ENCODE data around the gene APOL5.
A peak's percentile ranks its signal among the peaks of the same experiment; 100 is the strongest.

APOL5 gene

DNA sequence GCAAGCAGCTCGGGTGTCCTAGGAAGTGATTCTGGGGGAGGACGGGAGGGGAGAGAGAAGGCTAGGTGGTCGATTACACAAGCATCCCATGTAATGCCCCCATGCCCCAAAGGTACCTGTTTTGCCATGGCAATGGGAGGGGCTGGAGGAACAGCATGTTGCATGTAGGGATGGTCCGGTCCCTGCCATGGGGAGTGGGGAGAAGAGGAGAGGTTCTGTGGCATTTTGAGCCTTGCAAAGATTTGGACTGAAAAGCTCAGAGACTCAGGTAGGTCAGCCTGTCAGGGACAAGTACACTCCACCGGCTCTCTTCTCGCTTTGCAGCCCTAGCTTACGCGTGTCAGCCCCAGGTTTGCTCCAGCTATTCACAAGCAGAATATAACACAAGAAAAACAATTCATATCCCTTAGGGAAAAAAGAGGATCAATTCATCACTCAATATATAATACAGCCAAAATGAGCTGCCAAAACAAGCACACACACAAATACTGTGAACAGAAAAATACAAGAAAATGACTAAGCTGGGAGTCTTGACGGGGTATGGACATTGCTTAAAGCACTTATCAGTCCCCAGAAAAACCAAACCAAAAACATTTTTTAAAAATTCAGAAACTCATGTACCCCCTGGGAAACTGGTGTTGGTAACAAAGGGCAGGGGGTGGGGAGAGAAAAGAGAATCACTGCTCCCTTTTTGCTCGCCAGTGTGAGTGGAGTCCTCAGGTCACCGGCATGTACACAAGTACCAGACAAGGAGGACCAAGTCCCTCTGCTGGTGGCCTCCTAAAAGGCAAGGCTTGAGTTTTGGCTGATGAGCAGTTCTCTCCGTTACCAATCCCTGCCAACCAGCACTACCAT lies 21.6 kb downstream of the APOL5 start:
- Mint-ChIP-seq H3K27ac (no peak overlapping the region), H3K4me1 (peaks cover 2% of the 10 kb centered on the region), H3K36me3 (no peaks in the 10 kb centered on the region), H3K4me3 (no peak overlapping the region), H3K9me3 (no peaks in the 10 kb centered on the region), H3K27me3 (peaks cover 32% of the 10 kb centered on the region)
- ATAC-seq (ENCODE audit: low read depth) = no peak
- DNase-seq (ENCODE audit: low spot score in 2 of 2) = no peak

DNA sequence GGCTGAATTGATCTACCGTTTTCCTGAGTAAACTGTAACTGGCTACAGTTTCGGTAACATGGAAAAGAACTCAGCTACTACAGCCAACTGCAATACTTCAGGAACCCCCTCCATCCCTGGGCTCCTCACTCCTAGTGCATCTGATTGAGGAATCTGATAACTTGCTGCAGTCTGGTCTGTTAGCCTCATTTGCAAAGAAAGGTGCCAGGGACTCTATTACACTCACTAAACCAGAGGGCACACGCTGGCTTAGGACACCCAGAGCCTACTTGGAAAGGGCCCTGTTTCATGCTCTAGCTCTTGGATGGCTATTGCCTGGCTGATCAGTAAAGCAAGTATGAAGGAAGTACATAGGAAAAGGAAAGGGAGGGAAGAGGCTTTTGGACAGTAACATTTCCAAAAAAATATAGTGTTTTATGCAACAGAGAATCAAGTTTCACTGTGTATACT lies 22.3 kb downstream of the APOL5 start:
- Mint-ChIP-seq H3K27me3 (peaks cover 36% of the 10 kb centered on the region), H3K36me3 (no peaks in the 10 kb centered on the region), H3K27ac (no peak overlapping the region), H3K9me3 (no peaks in the 10 kb centered on the region), H3K4me1 (peaks cover 7% of the 10 kb centered on the region), H3K4me3 (no peak overlapping the region)
- DNase-seq (ENCODE audit: low spot score in 2 of 2) (no peak), ATAC-seq (ENCODE audit: low read depth) (no peak)

DNA sequence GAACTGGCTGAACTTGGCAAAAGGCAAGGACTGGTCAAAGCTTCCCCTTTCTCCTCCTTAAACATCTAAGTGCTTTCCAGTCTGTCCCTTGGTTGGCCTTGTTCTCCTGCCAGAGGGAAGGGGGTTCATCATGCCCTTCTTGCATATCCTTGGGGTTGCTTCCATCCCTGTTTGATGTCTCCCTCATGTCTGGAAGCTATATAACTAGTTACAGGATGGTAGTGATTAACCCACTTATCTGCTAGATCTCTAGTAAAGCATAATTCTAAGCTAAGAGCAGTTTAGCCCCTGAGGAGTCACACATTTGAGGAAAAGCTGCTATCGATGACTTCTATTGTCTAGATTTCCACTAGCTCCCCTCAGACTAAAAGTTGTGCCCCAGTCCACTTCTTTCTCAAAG lies 22.9 kb downstream of the APOL5 start:
- Mint-ChIP-seq H3K27me3 (peaks cover 38% of the 10 kb centered on the region), H3K9me3 (no peaks in the 10 kb centered on the region), H3K27ac (no peak overlapping the region), H3K4me3 (no peak overlapping the region), H3K36me3 (no peaks in the 10 kb centered on the region), H3K4me1 (peaks cover 8% of the 10 kb centered on the region)
- no peak for DNase-seq (ENCODE audit: low spot score in 2 of 2)
- ATAC-seq (ENCODE audit: low read depth) = no peak

DNA sequence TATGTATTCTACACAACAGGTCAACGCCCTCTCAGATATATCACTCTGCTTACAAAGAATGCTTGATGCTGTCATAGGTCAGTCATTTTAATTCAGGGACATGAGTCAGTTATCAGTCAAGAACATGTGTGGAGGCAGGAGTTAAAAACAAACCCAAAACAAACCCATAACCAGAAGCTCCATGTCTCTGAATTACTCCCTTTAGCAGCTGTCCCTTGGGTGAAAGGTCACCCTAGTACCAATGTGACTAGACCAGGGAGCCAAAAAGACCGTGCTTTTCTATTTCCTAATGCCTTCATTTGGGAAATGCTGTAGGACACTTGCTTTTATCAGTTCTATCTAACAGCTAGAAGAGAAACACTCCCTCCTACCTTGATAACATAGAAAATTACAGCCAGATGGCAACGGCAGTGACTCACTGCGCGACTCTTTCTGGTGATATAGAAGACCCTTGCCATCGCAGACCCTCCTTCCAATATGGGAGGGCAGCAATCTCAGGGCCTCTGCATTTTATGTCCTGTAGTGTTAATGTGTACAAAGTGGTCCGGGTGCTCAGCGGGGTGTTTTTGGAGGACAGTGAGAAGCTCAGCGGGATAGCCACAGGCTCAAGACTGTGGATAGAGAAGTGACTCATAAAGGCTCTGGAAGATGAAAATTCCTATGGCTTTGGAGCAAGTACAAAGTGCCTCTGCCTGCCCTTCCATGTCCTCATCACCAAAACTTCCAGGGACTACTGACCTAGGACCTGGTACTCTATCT lies 24.8 kb downstream of the APOL5 start:
- H3K9me3 Mint-ChIP-seq = no peaks in the 10 kb centered on the region

DNA sequence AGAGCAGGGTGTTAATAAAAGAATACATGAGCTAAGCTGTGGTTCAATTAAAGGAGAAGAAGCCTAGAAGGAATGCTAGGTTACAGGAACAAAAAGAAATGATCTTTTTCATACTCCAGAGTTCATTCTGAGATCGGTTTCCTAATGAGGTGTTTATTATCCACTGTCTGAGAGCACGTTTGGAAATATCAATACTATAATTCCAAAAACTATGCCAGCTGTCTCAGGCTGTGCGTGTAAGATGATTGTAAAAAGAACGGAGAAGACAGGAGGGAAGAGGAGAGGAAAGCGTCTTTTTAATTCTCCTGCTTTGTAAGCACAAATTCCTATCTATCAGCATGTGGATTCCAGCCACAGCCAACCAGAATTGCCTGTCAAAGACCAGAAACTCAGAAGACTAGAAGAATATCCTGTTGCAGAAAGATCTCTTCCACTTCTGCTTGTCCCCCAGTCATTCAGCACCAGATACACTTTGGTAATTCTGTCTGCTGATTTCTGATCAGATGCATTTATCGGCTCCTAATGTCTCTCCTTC lies 25.7 kb downstream of the APOL5 start:
- no peak for DNase-seq (ENCODE audit: low spot score in 2 of 2)
- Mint-ChIP-seq H3K4me3 (no peak overlapping the region), H3K9me3 (no peaks in the 10 kb centered on the region), H3K27ac (no peak overlapping the region), H3K4me1 (peaks cover 8% of the 10 kb centered on the region), H3K27me3 (peaks cover 32% of the 10 kb centered on the region), H3K36me3 (no peaks in the 10 kb centered on the region)
- ATAC-seq (ENCODE audit: low read depth) = no peak

More for the DNA sequence above, 24.8 kb downstream of the APOL5 start:
- no peak for DNase-seq (ENCODE audit: low spot score in 2 of 2)
- H3K4me3 Mint-ChIP-seq = no peak overlapping the region
- no peak overlapping the region for H3K27ac Mint-ChIP-seq
- peaks cover 38% of the 10 kb centered on the region for H3K27me3 Mint-ChIP-seq
- peaks cover 8% of the 10 kb centered on the region for H3K4me1 Mint-ChIP-seq
- no peak for ATAC-seq (ENCODE audit: low read depth)
- H3K36me3 Mint-ChIP-seq = no peaks in the 10 kb centered on the region

DNA sequence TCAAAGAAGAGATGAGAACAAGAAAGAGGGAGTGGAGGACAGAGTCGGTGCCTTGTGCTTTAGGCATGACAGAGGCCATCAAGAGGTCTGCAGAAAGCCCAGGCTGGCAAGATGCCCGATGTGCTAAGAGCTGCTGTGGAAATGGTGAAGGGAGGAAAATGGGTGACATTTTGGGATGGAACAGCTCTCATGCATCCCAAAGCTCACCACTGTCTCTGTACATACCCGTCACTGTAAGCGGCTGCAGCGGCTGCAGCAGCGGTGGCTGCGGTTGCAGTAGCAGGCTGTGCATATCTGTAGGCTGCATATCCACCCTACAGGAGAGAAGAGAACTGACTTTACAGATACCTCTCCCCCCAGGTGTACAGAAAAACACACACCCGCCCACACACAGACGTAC lies 28.6 kb downstream of the APOL5 start:
- H3K27me3 Mint-ChIP-seq = peaks cover 33% of the 10 kb centered on the region
- no peak overlapping the region for H3K27ac Mint-ChIP-seq
- H3K4me1 Mint-ChIP-seq = peaks cover 20% of the 10 kb centered on the region
- DNase-seq (ENCODE audit: low spot score in 2 of 2) (no peak), ATAC-seq (ENCODE audit: low read depth) (no peak)
- H3K9me3 Mint-ChIP-seq = peaks cover 2% of the 10 kb centered on the region
- H3K4me3 Mint-ChIP-seq = no peak overlapping the region
- H3K36me3 Mint-ChIP-seq = no peaks in the 10 kb centered on the region

DNA sequence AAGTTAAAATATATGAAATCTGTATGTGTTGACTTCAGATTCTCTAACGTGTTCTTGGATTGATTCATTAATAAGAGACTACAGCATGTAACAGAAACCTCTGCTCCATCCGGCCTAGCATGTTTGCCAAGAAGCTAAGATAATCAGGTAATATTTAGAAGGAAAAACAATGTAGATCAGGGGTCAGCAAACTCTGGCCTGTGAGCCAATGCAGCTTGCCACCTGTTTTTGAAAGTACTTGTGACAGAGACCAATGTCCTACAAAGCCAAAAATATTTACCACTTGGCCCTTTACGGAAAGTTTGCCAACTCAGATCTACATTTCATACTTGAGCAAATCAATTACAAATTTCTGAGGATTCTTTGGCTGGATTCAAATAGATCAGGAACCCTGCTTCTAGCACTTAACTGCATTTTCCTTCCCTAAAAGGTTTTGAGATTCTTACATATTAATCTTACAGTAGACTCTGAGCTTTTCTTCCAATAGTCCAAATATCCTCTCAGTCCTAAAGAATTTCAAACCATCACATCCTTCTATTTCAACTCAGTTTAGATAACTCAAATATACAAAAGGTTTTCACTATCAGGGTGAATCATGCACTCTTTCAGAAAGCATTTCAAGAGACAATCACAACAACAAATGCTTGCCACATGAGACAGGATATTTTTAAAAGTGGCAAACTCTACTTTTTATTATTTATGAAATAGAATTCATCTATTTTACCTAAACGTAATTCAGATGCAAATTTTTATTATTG lies 29.5 kb downstream of the APOL5 start:
- peaks cover 24% of the 10 kb centered on the region for H3K4me1 Mint-ChIP-seq
- H3K4me3 Mint-ChIP-seq = no peak overlapping the region
- H3K36me3 Mint-ChIP-seq = no peaks in the 10 kb centered on the region
- DNase-seq (ENCODE audit: low spot score in 2 of 2) (no peak), ATAC-seq (ENCODE audit: low read depth) (no peak)
- no peak overlapping the region for H3K27ac Mint-ChIP-seq
- H3K27me3 Mint-ChIP-seq = peaks cover 35% of the 10 kb centered on the region
- H3K9me3 Mint-ChIP-seq = peaks cover 2% of the 10 kb centered on the region

DNA sequence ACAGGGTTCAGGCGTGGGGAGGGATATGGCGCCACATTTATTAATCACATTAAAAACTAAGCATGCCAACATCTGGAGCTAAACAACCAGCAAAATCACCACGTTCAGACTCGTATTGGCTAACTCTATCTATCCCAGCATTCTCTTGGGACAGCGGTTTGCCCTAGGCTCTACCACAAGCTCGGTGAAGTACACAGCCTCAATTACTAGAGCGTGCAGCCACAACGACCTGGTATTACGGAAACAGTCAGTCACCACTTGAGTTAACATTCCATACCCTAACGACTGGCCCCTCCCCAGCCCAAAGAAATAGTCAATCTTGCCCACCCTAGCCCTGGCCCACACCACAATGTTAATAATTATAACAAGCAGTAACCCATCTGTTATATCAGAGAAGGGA lies 32.1 kb downstream of the APOL5 start:
- H3K27me3 Mint-ChIP-seq = peaks cover 25% of the 10 kb centered on the region
- H3K9me3 Mint-ChIP-seq = peaks cover 2% of the 10 kb centered on the region
- no peaks in the 10 kb centered on the region for H3K36me3 Mint-ChIP-seq
- no peak overlapping the region for H3K27ac Mint-ChIP-seq
- ATAC-seq (ENCODE audit: low read depth) = peak; percentile 97
- no peak overlapping the region for H3K4me3 Mint-ChIP-seq
- DNase-seq (ENCODE audit: low spot score in 2 of 2) = peak; percentile 27 to 44
- H3K4me1 Mint-ChIP-seq = peaks cover 22% of the 10 kb centered on the region

DNA sequence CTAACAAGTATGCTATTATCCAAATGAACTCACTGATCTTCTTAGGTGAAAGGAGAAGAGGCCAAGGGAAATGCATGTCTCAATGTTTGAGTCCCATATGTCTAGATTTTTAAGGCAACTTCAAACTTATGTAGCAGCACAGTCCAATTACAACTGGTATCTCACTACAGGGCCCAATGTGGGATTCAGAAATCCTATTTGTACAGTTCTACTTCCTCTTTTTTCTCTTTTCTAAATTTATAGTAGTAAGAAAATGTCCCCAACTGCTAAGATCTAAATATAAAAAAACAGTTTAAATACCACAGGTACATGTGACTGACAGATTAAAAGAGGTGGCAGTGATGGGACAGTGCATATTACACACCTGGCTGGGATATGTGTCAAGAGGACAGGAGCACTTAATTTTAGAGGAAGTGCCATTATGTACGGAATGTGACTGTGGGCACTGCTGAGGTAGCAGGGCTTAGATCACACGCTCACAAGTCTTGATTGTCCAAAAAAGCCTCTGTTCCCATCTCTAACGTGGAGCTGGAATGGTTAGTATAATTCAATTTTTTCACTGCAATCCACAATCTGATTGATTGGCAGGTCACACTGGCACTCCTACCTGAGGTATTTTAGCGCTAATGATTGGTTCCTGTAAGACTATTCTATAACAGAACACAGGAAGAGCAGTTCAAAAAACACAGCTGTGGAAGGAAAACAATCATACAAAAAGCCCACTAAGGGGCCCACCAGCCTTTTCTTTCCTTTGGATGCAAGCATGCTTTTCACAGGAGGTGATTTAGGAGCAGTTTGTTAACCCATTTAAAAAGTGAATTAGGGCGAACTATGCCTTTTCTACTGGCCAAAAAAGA lies 34.6 kb downstream of the APOL5 start:
- ATAC-seq (ENCODE audit: low read depth) (peak; percentile 32), DNase-seq (ENCODE audit: low spot score in 2 of 2) (no peak)
- peaks cover 19% of the 10 kb centered on the region for H3K4me1 Mint-ChIP-seq
- peaks cover 27% of the 10 kb centered on the region for H3K27me3 Mint-ChIP-seq
- H3K27ac Mint-ChIP-seq = no peak overlapping the region
- H3K9me3 Mint-ChIP-seq = peaks cover 4% of the 10 kb centered on the region
- no peak overlapping the region for H3K4me3 Mint-ChIP-seq
- no peaks in the 10 kb centered on the region for H3K36me3 Mint-ChIP-seq

DNA sequence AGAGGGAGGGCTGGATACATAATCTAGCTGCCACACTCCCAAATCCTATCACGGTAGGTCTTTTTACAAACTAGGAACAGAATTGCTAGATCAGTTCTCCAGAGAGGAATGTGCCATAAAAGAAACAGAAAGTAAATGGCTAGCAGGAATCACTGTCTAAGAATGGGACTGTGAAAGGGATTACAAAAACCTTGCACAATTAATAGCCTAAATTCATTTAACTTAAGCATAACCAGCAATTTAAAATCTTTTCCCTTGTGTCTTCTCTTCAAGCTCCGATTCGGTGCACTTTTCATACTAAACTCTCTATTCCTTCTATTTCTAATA lies 35.2 kb downstream of the APOL5 start:
- Mint-ChIP-seq H3K27me3 (peaks cover 25% of the 10 kb centered on the region), H3K4me3 (no peak overlapping the region), H3K27ac (no peak overlapping the region), H3K9me3 (peaks cover 4% of the 10 kb centered on the region), H3K4me1 (peaks cover 19% of the 10 kb centered on the region), H3K36me3 (no peaks in the 10 kb centered on the region)
- no peak for ATAC-seq (ENCODE audit: low read depth)
- no peak for DNase-seq (ENCODE audit: low spot score in 2 of 2)

DNA sequence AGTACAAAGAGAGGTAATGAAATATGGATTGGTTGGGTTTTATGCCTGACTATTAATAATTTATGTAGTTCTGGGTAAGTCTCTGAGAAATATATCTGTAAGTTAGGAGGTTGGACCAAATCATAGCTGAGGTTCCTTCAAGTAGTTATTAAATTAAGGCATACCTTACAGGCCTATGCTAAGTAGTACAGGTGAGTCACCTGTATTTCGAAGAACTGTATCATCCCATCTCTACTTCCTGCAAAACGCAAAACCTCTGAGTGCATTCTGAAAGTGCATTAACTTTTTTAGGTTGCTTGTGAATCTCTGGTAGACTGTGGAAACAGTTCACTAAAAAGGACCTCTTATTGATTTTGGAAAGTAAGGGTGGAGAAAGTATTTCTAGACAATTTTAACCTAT lies 37.1 kb downstream of the APOL5 start:
- peaks cover 3% of the 10 kb centered on the region for H3K9me3 Mint-ChIP-seq
- H3K27ac Mint-ChIP-seq = no peak overlapping the region
- no peaks in the 10 kb centered on the region for H3K36me3 Mint-ChIP-seq
- H3K4me3 Mint-ChIP-seq = no peak overlapping the region
- no peak for DNase-seq (ENCODE audit: low spot score in 2 of 2)
- no peak for ATAC-seq (ENCODE audit: low read depth)
- H3K27me3 Mint-ChIP-seq = peaks cover 29% of the 10 kb centered on the region
- H3K4me1 Mint-ChIP-seq = peaks cover 14% of the 10 kb centered on the region

DNA sequence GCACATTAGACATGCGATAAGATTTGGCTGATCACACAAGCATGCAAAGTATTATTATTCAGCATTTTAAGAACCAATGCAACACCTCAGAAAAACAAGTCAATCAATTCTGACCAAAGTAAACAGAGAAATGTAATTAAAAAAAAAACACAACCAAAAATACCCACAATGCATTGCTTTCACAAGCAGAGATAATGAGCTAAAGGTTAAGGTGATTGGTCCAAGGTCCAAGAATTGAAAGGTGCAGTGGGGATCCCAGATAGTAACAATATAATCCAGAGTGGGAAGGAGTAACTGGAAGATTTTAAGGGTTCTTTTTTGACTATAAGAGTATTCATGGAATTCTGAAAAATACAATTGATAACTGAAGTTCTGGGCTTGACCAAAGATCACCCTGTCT lies 39.0 kb downstream of the APOL5 start:
- no peaks in the 10 kb centered on the region for H3K36me3 Mint-ChIP-seq
- H3K4me3 Mint-ChIP-seq = no peak overlapping the region
- peaks cover 7% of the 10 kb centered on the region for H3K4me1 Mint-ChIP-seq
- peaks cover 2% of the 10 kb centered on the region for H3K9me3 Mint-ChIP-seq
- H3K27me3 Mint-ChIP-seq = peaks cover 28% of the 10 kb centered on the region
- ATAC-seq (ENCODE audit: low read depth) = no peak
- no peak for DNase-seq (ENCODE audit: low spot score in 2 of 2)
- H3K27ac Mint-ChIP-seq = no peak overlapping the region

DNA sequence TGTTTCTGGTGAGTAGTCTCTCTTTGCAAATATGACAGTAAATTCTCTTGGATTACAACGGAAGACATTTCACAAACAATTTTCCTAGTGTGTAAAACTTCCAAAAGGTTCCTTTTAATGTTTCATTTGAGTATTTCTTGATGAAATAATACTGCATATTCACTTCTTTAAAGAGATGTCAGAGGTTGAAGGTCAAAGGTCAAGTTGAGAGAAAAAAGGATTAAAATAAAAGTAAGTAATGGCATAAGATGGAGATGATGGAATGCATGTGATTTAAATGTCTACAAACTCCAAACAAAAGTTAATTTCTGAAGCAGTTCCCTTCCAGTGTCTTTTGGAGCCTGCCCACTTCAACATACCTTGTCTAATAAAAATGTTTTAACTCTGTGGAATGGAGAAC lies 40.7 kb downstream of the APOL5 start:
- ATAC-seq (ENCODE audit: low read depth) (no peak), DNase-seq (ENCODE audit: low spot score in 2 of 2) (no peak)
- Mint-ChIP-seq H3K4me1 (no peaks in the 10 kb centered on the region), H3K9me3 (peaks cover 2% of the 10 kb centered on the region), H3K27ac (no peak overlapping the region), H3K36me3 (no peaks in the 10 kb centered on the region), H3K27me3 (peaks cover 24% of the 10 kb centered on the region), H3K4me3 (no peak overlapping the region)
